SU-DHL-6 (cell line): ENCODE measurements around the gene RHBDF2.

Experiments
- H2AFZ ChIP-seq: fragments of 200-600 bp; sonication (generic); 2 replicates; pipeline ENCODE4 v1.6.1; 2014; ENCODE audit warnings: low read depth, mild to moderate bottlenecking, moderate library complexity, mixed read lengths, antibody characterized with exemption, low read length; ENCODE audit not compliant: severe bottlenecking
- H3F3A ChIP-seq: fragments of 200-600 bp; shearing (Covaris generic); 2 replicates; pipeline ENCODE4 v1.6.0; 2016; ENCODE audit warnings: antibody characterized with exemption, mild to moderate bottlenecking; ENCODE audit not compliant: insufficient read depth
- H3K27ac ChIP-seq: fragments of 200-600 bp; sonication (generic); 2 replicates; pipeline ENCODE4 v1.5.1; 2016; ENCODE audit warnings: low read depth, mild to moderate bottlenecking, low read length, moderate library complexity, mixed read lengths
- H3K27me3 ChIP-seq: fragments of 200-600 bp; sonication (generic), shearing (Covaris generic); 2 replicates; pipeline ENCODE4 v1.6.0; 2014; ENCODE audit warnings: mild to moderate bottlenecking, low read length
- H3K36me3 ChIP-seq: fragments of 200-600 bp; sonication (generic); 2 replicates; pipeline ENCODE4 v1.6.1; 2014; ENCODE audit warnings: mild to moderate bottlenecking, low read length, mixed read lengths
- H3K4me2 ChIP-seq: fragments of 300-600, 200-600 bp; shearing (Covaris generic), sonication (generic); 2 replicates; pipeline ENCODE4 v1.6.0; 2014; ENCODE audit warnings: low read length, low read depth, mild to moderate bottlenecking; ENCODE audit not compliant: poor library complexity, severe bottlenecking
- H3K4me3 ChIP-seq: fragments of 200-600 bp; sonication (generic); 2 replicates; pipeline ENCODE4 v1.5.1; 2014; ENCODE audit warnings: antibody characterized with exemption, low read length, mild to moderate bottlenecking, mixed read lengths; ENCODE audit not compliant: insufficient read depth, poor library complexity, severe bottlenecking
- H3K79me2 ChIP-seq: fragments of 200-600 bp; sonication (generic); 2 replicates; pipeline ENCODE4 v1.6.1; 2014; ENCODE audit warnings: mild to moderate bottlenecking, low read length, moderate library complexity; ENCODE audit not compliant: insufficient read depth
- H3K9ac ChIP-seq: fragments of 200-600 bp; sonication (generic); 2 replicates; pipeline ENCODE4 v1.7.0; 2014; ENCODE audit warnings: mild to moderate bottlenecking, low read length
- H3K9me2 ChIP-seq: fragments of 200-600 bp; sonication (generic); replicated peaks from 2 replicates; pipeline ENCODE4 v1.6.1; 2014; ENCODE audit warnings: low read length; ENCODE audit not compliant: insufficient read depth
- H3K9me3 ChIP-seq: fragments of 200-600 bp; sonication (generic); 2 replicates; pipeline ENCODE4 v1.6.1; 2014; ENCODE audit warnings: low read length, mixed read lengths; ENCODE audit not compliant: insufficient read depth
- H4K20me1 ChIP-seq: fragments of 200-600 bp; sonication (generic); 2 replicates; pipeline ENCODE4 v1.6.1; 2014; ENCODE audit warnings: low read depth, mild to moderate bottlenecking, antibody characterized with exemption, low read length, moderate library complexity, mixed read lengths
- CTCF ChIP-seq: fragments of 200-600 bp; sonication (generic); IDR thresholded peaks from one replicate; pipeline ENCODE4 v1.5.1; 2017; ENCODE audit warnings: antibody characterized with exemption, mild to moderate bottlenecking, low read length, moderate library complexity; ENCODE audit not compliant: insufficient read depth, poor library complexity, severe bottlenecking
- EZH2phosphoT487 ChIP-seq: fragments of 200-600 bp; sonication (generic), shearing (Covaris generic); conservative IDR thresholded peaks from 2 replicates; pipeline ENCODE4 v1.6.1; 2018; ENCODE audit warnings: mild to moderate bottlenecking, antibody characterized with exemption, low read length, moderate library complexity, mixed read lengths

Gene RHBDF2

DNA sequence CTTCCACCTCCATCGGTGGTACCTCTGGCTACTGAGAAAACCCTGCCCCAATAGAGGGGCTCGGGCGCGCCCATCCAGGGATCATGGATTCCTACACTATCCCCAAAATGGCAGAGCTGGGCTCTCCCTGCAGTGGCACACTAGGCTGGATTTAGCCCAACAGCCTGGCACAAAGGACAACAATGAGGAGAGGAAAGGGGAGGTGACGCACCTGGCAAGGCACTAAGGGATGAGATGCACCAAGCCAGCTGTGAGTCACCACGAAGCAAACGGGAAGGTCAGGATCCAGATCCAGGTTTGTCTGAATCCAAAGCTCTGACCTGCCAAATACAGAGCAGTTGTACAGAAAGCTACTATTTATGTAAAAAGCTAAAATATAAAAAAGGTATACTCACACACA lies 66.4 kb downstream of the RHBDF2 start:
- H4K20me1 ChIP-seq, result peaks cover 6% of the 10 kb centered on the region; the same call in 1 of the 2 replicates
- no peaks in the 10 kb centered on the region for H3K27me3 ChIP-seq
- no peak overlapping the region for H3K4me2 ChIP-seq
- no peak overlapping the region for H2AFZ ChIP-seq
- H3K79me2 ChIP-seq, result no peaks in the 10 kb centered on the region; the same call in 1 of the 2 replicates
- no peak overlapping the region for H3K9ac ChIP-seq
- no peak overlapping the region for H3K4me3 ChIP-seq
- no peak overlapping the region for H3K27ac ChIP-seq
- no peaks in the 10 kb centered on the region for H3K9me3 ChIP-seq
- H3F3A ChIP-seq, result no peaks in the 10 kb centered on the region
- H3K36me3 ChIP-seq, result no peaks in the 10 kb centered on the region
- TF ChIP-seq CTCF (no peak), EZH2phosphoT487 (no peak)
- no peaks in the 10 kb centered on the region for H3K9me2 ChIP-seq

GRCh38 chr17:76433693-76434092 lies 67.5 kb downstream of the RHBDF2 start:
- Histone ChIP-seq H3K27ac (no peak overlapping the region), H3K4me2 (no peak overlapping the region)

GRCh38 chr17:76432712-76433336 lies 68.4 kb downstream of the RHBDF2 start:
- Histone ChIP-seq H3K4me2 (no peak overlapping the region), H3K79me2 (no peaks in the 10 kb centered on the region; the same call in 1 of the 2 replicates), H3K36me3 (no peaks in the 10 kb centered on the region), H3K27me3 (no peaks in the 10 kb centered on the region), H2AFZ (no peak overlapping the region), H3F3A (no peaks in the 10 kb centered on the region), H3K9ac (no peak overlapping the region), H3K4me3 (no peak overlapping the region), H4K20me1 (peaks cover 6% of the 10 kb centered on the region; the same call in 1 of the 2 replicates), H3K27ac (no peak overlapping the region), H3K9me3 (no peaks in the 10 kb centered on the region), H3K9me2 (no peaks in the 10 kb centered on the region)
- TF ChIP-seq CTCF (peak; percentile 20), EZH2phosphoT487 (no peak)

More at GRCh38 chr17:76433693-76434092, 67.5 kb downstream of the RHBDF2 start:
- no peaks in the 10 kb centered on the region for H3K9me2 ChIP-seq
- H3K4me3 ChIP-seq, result no peak overlapping the region
- H3K79me2 ChIP-seq, result no peaks in the 10 kb centered on the region; the same call in 1 of the 2 replicates
- no peaks in the 10 kb centered on the region for H3K27me3 ChIP-seq
- no peaks in the 10 kb centered on the region for H3K36me3 ChIP-seq
- H2AFZ ChIP-seq, result no peak overlapping the region
- H3F3A ChIP-seq, result no peaks in the 10 kb centered on the region
- TF ChIP-seq CTCF (no peak), EZH2phosphoT487 (no peak)
- H3K9ac ChIP-seq, result no peak overlapping the region
- H4K20me1 ChIP-seq, result peaks cover 6% of the 10 kb centered on the region; the same call in 1 of the 2 replicates
- H3K9me3 ChIP-seq, result no peaks in the 10 kb centered on the region
